Activated T-helper 1 cell treated with anti-CD3 and anti-CD28 coated beads, Interleukin-2, amount 50 U/mL, for 16 hours (primary cell): Measurements from ENCODE around the gene LIN7C.

Source experiments
- DNase-seq, 2 donors: peaks; one replicate each; pipeline ENCODE4 v3.0.0-alpha.2; 2020; ENCODE audit warnings: low read depth in 1 of 2, low spot score in 1 of 2

The LIN7C gene

GRCh38 chr11:27512238-27512637 is 5.7 kb upstream of the LIN7C start:
- no peak for DNase-seq

GRCh38 chr11:27509908-27510307 is 3.3 kb upstream of the LIN7C start:
- no peak for DNase-seq

GRCh38 chr11:27507557-27508322 is 1.2 kb upstream of the LIN7C start:
- no peak for DNase-seq

- no peak for DNase-seq
These were observed 788 bp downstream of the LIN7C start for GRCh38 chr11:27505781-27506180.

- DNase-seq: no peak
These were observed 2.4 kb downstream of the LIN7C start for GRCh38 chr11:27504205-27504604.

GRCh38 chr11:27501100-27501499 is 5.5 kb downstream of the LIN7C start:
- DNase-seq: no peak

- DNase-seq: no peak
These were observed 8.7 kb downstream of the LIN7C start for GRCh38 chr11:27497911-27498310.

- DNase-seq: no peak
These were observed 9.2 kb downstream of the LIN7C start for GRCh38 chr11:27497284-27497866.

GRCh38 chr11:27496461-27496860 is 10.1 kb downstream of the LIN7C start:
- DNase-seq: no peak

GRCh38 chr11:27495710-27496300 is 10.8 kb downstream of the LIN7C start:
- no peak for DNase-seq

GRCh38 chr11:27489092-27489491 is 17.5 kb downstream of the LIN7C start:
- no peak for DNase-seq

- DNase-seq: no peak
These were observed 18.9 kb downstream of the LIN7C start for GRCh38 chr11:27487706-27488105.

GRCh38 chr11:27485930-27486773 is 20.4 kb downstream of the LIN7C start:
- no peak for DNase-seq

- DNase-seq: no peak
These were observed 23.8 kb downstream of the LIN7C start for GRCh38 chr11:27482793-27483192.

- DNase-seq: no peak
These were observed 24.6 kb downstream of the LIN7C start for GRCh38 chr11:27481992-27482391.

GRCh38 chr11:27477831-27478230 is 28.7 kb downstream of the LIN7C start:
- DNase-seq: no peak

- DNase-seq: no peak
These were observed 29.3 kb downstream of the LIN7C start for GRCh38 chr11:27477243-27477642.

GRCh38 chr11:27475622-27476021 is 30.9 kb downstream of the LIN7C start:
- no peak for DNase-seq

GRCh38 chr11:27473017-27473406 is 33.6 kb downstream of the LIN7C start:
- DNase-seq: no peak

GRCh38 chr11:27472398-27473016 is 34.1 kb downstream of the LIN7C start, which contains the start of gene LGR4:
TSS of gene LGR4 (minus strand) at chr11:27472790. CDS start at chr11:27472302, 488 bp downstream.
- peak; percentile 34 to 53 for DNase-seq
